DMS79 (cell line): ENCODE data around the gene REV1.

Experiments used
- DNase-seq: peaks from one replicate; lab custom pipeline; 2025; lab: John Stamatoyannopoulos, UW

The REV1 gene

DNA sequence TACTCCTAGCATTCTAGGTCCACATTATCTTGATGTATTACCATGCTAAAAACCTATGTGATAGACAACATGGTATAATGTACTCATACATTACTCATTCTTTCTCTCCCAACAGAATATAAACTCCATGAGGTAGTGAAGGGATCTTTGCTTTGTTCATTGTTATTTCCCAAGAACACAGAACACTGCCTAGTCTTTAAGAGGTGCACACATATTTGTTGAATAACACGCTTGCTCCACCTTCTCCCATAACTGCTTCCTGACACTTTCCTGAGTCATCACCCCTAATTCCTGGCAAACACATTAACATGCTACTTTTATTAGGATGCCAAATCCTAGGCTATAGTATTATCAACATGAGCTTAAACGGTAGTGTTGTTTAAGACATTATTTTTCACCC lies 41.3 kb downstream of the REV1 start:
- DNase-seq, result no peak

DNA sequence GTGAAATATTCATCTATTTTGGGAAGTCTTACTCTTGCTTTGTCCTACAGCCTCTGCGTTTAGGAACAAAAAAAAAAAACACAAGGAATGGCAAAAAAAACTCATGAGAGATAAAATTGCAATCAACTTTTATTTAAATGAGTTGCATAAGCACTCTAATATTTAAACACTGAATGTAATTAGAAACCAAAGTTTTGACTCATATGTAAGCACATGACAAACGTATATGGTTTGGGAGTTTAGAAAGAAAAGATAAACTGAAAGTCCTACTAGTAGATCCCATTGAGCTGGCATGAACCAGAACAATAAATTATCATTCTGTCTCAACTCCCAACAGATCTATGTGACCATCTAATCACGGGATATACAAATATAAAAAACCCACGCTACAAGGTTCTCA lies 44.8 kb downstream of the REV1 start:
- DNase-seq, result no peak

DNA sequence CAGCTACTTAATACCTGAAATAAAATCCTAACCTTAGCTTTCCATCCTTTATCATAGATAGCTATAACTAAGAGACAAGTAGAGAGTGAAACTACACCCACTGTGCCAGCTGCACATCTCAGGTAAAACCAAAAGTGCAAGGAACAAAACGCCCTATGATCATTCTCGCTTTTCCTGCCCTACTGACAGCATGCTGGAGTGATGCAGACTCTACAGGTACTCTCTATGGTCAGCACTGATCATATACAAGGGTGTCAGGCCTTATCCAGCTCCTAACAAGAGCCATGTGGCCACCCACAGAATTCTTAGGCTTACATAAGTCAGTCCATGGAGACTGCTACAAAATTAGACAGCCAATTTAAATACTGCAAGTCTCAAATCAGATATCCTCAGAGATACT lies 45.6 kb downstream of the REV1 start:
- no peak for DNase-seq

DNA sequence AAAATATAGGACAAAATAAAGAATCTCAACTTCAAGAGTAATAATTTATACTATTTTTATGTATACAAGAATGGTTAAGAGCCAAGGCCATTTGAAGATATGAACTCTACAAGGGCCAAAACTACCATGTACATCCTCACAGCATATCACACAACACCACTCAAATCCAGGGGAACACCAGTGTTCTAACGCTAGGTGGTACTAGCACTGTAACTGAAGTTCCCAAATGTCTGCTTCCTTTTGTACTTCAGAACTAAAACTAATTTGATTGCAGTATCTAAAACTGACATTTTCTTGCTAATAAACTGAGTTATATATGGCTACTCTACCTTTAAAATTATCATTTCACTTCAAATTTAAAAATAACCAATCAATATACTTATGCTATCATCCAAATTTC lies 47.0 kb downstream of the REV1 start:
- DNase-seq, result no peak

DNA sequence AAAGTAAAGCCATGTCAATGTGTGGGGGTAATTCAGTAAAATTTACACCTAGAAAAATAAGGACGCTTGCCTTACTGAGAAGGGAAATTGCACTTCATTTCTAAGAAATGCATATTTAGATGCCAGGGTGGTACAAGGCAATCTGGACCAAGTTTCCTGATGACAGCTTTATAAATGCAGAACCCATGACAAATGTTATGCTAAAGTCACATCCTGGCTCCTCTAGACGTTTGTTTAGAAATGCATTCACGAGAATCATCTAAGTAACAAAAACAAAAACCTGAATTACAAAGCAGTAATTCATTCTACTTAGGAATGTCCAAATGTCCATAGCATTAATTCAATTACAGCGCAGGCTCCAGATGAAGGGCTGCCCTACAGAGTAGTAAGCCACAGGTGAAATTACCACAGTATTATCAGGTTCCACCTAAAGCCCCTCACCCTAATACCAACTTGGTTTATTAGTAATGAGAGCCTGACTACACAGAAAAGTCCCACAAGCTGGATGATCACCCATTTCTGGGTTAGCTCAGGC lies 49.8 kb downstream of the REV1 start:
- DNase-seq, result no peak

DNA sequence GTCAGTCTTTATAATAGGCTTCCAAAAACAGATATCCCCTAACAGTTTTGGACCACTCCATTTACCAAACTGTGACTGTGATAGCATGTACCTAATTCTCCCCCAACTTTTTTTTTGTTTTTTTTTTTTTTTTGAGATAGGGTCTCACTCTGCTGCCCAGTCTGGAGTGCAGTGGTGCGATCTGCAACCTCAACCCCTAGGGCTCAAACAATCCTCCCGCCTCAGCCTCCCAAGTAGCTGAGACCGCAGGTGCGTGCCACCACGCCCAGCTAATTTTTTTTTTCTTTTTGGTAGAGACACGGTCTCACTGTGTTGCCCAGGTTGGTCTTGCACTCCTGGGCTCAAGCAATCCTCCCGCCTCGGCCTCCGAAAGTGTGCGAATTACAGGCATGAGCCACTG lies 52.9 kb downstream of the REV1 start:
- DNase-seq, result no peak

DNA sequence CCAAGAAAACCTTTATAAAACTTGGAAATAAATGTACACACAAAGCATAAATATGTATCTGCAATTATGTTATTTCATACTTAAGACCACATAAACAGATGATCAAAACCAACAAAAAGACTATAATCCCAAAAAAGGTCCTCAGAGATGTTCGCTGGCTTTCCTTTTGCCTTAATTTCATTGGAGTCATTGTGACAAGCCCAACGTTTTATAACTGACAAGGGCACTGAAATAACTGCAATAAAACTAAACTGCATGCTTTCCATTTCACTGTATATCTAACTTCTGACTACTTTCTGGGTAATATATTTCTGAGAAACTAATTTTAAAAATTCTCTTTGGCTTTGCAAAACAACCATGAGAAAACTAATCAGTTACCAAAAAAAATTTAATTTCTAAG lies 56.5 kb downstream of the REV1 start:
- DNase-seq, result no peak

DNA sequence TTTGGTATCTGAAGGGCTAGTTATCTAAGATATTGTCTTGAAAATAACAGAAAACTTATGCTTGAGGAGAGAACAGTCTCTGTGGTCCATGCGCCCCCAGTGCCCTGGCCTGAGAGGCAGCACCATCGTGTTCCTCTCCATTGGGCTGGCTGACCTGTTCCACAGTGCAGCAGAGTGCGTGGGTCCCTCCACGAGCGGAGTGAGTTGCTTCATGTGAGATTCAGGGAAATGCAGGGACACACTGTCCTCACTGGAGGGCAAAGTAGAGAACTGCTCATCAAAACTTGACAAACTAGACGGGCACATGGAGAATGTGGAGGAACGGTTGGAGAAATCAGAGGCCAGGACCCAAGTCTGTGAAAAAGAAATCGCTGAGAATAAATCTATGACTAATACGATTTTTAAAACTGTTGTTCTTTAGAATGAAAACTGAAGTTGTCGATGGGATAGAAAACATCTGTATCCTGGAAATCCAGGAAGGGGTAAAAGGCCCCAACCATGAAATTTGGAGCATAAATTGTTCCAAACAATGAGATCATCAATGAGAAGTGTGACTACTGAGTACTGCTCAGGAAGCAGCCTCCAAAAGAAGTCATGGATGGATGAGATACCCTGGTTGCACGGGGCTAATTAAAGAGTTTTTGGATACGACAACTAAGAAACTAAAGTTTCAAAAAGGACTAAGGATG lies 58.1 kb downstream of the REV1 start:
- no peak for DNase-seq

DNA sequence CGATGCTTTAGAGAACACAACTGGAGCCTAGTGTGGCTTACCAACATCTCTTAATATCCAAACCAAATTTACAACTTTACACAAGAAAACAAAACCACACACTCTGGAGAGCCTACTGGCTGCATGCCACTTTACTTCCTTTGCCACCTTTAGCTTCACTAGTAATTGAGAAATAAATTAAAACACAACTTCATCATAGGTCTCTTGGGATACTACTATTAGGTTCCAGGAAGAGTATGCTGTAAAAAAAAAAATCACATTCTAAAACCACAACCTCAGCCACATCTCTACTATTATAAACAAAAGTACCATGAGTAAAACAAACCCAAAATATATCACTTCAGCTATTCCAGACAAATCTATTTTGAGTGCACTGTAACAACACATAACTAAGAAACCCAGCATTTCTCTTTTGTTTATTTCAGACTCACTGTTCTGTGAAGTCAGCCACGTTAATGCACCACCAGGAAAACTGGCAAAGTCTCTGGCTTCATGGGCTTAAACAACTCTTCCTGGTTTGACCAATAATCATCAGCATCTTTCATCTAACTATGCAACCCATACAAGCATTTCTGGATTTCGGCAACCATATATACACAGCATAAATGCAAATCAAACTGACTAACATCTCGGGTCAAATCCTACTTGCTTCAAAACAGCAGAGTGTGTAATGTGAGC lies 59.1 kb downstream of the REV1 start:
- peak; percentile 7 for DNase-seq

DNA sequence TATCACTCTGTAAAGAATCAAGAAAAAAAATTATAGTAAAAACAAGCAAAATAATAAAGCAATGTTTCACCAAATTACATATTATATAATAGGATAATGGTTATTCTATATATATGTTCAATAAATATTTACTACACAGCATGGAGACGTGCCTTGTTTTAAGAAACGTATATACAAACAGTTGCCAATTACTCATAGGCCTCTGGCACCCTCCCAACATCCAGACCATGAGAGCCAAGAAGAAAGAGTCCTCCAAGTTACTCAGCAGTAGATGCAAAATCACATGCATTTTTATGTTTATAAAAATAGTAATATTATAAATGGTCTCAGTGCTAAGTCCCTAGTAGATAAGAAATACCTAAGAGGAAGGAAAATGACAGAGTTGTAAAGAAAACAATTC lies 64.8 kb downstream of the REV1 start:
- no peak for DNase-seq

DNA sequence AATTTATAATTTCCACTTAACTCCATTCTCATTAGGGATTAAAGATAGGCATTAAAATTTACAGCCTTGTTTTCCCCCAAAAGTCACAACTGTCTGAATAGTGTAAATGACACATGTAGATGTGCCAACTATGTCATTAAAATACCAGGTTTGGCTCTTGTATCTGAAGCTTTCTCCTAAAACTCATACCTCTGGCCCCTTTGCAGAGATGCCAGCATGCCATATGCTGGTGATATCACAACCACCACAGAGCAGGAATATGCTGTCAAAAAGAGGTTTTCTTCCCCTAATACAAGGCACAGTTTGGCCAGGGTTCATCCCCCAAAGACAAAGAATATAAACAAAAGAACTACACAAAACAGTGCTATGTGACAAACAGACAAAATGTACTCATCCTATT lies 65.4 kb downstream of the REV1 start:
- DNase-seq, result no peak

DNA sequence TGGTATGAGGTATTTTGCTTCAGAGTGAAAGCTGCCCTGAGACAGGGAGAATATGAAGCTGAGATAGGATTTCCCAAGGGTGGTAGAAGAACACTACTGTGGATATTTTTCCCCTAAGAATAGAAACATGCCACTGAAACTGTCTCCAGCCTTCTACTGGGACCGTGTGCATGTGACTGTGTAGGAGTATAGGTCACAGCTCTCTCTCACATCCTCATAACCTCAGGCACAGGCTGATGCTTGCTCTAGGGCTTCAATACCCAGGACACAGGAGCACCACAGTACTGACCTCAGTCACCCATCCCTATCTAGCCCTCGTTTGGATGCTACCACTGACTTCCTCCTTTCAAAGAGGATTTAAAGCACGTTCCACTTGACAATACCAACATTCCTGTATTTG lies 67.2 kb downstream of the REV1 start:
- no peak for DNase-seq

DNA sequence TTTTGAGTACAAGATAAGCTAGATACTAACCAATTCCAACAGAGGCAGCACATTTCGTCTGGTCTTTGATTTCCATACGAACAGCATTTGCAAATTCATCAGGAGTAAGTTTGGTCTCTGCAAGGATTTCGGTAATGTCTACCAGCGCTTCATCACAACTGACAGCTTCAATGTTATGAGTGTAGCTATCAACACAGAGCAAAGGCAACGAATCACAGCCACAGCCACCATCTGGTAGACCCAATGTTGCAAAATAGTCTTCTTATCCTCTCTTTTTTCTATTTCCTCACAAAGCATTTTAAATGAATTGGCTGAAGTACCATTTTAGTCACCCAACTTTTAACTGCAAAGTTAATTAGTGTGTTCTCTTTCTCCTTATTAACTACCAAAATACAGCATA lies 68.3 kb downstream of the REV1 start:
- DNase-seq, result no peak

DNA sequence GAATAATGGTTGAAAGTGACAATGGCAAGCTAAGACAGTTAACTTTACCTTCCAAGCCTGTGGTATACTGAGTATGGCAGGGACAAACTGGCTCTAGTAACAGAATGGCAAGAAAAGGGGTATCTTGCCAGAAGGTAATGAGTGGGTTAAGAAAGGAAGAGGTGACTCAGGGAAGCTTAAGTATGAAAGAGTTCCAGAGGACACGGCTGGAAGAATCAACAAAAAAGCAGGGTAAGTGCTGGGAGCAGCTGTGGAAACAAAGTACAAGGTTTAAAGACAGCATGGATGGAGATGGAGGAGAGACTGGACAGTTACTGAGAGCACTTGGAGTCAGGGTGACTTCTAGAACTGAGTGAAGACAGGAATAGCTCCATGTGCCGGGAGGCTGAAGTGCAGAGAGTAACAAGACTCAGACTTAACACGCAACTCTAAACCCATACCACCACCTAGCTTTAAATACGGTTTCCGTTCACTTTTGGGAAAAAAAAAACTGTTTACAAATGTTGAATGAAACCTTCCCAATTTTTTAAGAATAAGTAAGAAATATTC lies 69.0 kb downstream of the REV1 start:
- DNase-seq, result no peak

DNA sequence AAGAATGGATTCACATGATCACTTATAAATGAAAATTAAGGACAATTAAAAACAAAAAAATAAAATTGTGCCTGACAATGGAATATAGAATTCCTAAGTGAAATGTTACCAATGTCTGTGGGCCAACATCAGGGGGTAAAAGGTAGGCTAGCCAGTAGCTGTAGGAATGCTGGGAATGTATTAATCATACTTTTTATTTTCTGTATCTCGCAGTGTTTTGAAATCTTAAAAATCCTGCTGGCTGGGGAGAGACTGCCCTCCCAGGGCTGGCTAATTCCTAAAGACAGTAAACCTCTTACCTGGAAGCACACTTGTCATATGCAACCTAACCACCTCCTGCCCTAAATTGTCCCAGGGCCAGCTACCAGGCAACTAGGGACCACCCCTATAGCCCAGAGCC lies 69.8 kb downstream of the REV1 start:
- DNase-seq, result no peak

DNA sequence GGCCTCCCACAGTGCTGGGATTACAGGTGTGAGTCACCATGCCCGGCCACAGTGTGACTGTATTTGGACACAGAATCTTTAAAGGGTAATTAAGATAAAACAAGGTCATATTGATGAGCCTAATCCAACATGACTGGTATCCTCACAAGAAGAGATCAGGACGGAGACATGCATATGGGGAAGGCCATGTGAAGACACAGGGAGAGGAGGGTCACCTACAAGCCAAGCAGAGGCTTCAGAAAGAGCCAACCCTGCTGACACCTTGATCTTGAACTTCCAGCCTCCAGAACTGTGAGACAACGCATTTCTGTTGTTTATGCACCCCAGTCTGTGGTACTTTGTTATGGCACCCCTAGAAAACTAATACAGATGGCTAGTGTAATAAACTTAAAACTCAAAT lies 72.4 kb downstream of the REV1 start:
- DNase-seq, result no peak

DNA sequence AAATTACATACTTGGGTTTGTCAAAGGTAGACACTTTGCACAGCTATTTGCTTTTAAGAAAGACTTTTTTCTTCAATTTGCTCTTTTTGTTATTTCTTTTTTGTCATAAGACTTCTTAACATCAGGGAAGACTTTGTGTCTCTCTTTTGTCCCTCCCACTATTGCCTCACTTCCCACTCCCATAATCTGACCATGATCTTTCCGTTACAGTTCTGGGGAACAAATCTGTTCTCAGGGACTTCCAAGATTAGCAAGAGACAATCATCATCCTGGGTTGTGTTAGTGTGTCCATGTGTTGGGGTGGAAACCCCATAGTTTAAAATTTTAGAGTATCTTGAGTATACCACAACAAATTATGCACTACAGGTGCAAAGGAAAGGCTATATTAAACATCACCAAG lies 75.3 kb downstream of the REV1 start:
- DNase-seq, result no peak

DNA sequence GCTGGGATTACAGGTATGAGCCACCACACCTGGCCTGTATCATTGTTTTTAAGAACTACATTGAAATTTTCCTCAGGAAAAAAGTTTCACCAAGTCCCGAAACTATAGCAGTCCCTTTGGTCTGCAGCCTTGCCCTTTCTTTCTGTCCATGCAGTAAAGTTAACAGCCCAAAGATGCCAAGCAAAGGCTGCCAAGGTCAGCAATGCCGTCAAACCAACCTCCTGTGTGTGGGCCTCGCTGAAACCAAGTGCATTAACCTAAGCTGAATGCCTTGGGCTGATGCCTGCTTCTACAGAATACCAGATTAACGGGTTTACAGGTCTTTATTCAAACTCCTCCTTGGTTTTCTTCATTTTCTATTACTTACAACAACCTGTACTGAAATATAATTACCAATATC lies 79.5 kb downstream of the REV1 start:
- DNase-seq, result no peak

DNA sequence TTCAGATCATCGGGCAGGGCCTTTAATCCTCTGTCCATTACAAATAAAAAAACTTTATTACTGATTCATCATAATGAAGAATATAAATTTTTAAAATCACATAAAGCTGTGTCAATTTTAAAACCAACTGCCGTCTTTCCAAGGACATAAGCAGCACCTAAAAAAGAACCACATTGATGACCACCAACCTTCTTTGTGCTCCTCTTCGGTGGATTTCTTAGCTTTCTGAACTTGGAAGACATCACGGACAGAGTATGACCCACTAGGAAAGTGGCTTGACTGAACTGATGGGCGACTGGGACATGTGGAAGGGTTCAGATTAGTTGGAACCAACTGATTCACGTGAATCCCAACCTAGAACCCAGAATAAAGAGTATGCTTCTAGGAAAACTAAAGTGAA lies 83.7 kb downstream of the REV1 start:
- DNase-seq, result no peak

DNA sequence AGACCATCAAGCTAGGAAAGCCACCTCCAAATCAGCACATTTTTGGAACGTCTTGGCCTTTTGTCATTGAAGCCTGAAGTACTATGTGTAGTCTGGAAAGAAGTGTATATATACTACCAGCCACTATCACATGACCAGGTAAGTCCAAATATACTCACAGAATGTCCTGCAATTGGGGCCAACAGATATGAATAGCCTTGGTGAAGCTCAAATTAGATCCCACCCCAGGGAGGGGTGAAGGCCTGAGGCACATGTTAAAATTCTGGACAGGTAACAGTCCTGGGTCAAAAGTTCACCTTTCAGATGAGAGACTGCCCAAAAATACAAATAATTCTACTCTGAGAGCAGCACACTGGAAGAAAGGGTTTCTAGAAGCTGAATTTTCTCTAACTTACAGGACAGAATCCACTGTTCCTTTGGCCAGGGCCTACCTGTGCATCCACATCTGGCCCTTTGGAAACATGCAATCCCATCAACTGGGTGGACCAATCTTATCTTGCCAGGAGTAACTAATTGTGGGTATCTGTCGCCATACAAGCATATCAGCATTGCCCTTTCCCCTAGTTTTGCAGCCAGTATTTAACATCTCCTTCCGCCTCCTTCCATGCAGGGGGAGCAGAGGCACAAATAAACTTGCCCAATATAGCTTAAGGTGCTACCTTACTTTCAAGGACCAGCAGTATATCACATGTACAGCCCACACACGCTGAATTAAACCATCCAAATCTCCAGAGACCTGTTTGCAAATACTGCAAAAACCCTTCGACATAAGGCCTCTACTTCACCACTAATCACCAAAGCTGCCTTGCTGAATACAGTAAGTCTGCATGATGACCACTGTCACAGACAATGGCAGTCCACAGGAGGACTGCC lies 84.8 kb downstream of the REV1 start:
- no peak for DNase-seq

DNA sequence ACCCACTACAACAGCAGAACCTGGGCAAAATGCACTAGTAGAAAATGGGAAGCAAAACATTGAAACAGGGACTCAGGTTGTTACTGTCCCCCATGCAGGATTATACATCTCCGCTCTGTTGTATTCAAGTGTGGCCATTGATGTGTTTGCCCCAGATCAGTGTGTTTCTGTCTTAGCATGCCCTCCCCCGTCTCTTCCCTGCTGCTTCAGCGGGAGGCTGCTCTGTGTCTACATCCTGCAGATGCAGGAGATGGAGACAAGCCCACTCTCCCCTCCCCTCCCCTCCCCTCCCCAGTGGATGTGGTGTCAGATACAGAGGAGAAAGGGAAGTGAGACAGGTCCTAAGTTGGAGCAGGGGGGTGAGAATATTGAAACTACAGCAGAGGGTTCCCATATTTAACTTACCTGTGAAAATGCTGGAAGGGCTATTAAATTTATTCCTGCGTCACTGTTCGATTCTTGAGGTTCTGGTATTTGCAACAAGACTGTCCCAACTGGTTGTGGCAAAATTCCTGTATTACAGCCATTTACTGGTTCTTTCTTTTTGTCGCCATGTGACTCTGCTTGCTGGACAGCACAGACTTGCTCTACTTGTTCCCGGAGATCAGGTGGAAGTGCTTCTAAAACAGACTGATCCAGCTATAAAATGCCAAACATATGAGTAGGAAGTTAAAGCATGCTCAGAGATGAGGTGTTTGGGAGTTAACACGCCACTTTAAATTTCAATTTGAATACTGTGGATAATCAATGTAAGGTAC lies 85.6 kb downstream of the REV1 start:
- DNase-seq, result no peak

DNA sequence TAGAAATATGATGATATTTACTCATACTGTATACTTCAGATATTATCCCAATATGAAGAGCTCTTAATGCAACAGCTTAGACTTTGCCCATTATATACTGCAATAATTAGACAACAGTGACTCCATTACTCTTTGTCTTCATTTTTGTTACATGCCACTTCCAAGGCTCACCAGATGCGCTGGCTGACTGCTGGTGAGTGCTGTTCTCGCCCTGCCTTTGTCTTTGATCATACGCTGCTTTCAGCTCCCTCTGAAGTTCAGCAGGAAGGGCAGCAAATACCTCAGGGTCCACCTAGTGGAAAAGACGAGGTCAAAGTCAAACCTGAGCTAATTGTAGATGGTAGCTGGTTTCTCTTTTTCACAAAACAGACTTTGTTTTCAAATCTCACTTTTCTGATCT lies 86.3 kb downstream of the REV1 start:
- DNase-seq, result no peak
